ENCODE measurements around the gene BCAM. TPM values are rescaled to one million over a fixed set of nuclear protein-coding genes. Genes with fewer than 3 reads are reported as not detected.

BCAM gene
- polyA plus RNA-seq, 2 of the 4 experiments (the other 2 are of a cell fraction), result 18.4 to 88.1 TPM

DNA sequence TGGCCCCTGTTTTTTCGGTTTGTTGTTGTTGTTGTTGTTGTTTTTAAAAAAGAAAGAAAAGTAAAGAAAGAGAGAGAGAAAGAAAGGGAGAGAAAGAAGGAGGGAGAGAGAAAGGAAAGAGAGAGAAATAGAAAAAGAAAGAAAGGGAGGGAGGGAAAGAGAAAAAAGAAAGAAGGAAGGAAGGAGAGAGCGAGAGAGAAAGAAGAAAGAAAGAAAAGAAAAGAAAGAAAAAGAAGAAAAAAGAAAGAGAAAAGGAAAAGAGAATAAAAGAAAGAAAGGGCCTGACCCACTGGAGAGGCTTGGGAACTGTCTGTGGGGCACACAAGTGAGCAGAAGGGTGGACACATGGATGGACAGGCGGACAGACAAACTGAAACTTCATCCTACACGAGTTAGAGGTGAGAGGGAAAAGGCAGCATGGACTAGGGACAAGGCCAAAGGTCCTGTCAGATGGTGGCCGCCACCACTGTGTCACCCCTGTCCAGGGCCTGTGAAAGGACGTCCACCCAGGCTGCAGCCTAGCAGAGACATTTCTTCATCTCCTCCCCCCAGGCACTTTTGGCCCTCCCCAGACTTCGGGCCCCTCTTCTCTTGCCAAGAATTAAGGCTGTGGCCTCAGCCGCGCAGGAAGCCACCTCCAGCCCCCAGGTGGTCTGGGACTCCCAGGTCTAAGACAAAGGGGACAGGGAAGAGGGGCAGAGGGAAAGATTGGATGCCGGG, 9.1 kb upstream of the BCAM start:
- ChIA-PET CTCF (interaction anchor here (0.8 to 9.1 kb wide), 8 partner anchors 7 to 111 kb away, joined by 3 to 170 read pairs (median 16); partner anchors contain the start of gene BCAM), POLR2A (no interaction called here)
- Histone ChIP-seq H3K9me3 (0 out of 3 replicates have a peak, but pooled peaks cover 6% of the 10 kb centered on the region), H3K4me1 (peaks cover 19% of the 10 kb centered on the region), H3K27ac (peak overlapping the region; percentile 62 to 79; a peak in 5 of 6 replicates), H3K4me3 (no peak overlapping the region), H3K4me2 (peak overlapping the region; percentile 37; the same call in 2 of the 3 replicates)
- 46% methylated on average over 10 of the region's 10 CpGs for WGBS (ENCODE audit: missing lambda C conversion rate)
- peak; percentile 26 to 32; a peak in 5 of 6 replicates for ATAC-seq
- no peak for FAIRE-seq
- no peak for TF ChIP-seq ZNF302 (CRISPR knock-in tag; IDR thresholded peaks at IDR 0.05)
- no peak for TF ChIP-seq HOXB13 (CRISPR knock-in tag; IDR thresholded peaks at IDR 0.05; ENCODE audit: low read depth)
- DNase-seq (ENCODE audit: low read depth in 1 of 2, low spot score in 1 of 2), result no peak

DNA sequence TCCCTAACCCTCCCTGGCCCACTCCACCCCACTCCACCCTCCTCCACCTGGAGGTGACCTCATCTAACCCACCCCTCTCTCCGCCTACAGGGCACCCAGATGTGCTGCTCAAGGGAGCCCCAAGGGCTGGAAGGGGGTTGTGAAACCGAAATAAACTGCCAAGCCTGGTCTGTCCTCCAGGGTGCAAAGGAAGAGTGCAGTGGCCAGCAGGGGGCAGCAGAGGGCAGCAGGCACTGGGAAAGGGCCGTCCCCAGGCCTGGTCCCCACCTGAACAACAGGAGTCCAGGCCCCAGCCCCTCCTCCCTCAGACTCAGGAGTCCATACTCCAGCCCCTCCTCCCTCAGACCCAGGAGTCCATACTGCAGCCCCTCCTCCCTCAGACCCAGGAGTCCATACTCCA, 8.4 kb upstream of the BCAM start:
- Histone ChIP-seq H3K4me1 (peaks cover 19% of the 10 kb centered on the region), H3K4me3 (no peak overlapping the region), H3K9me3 (0 out of 3 replicates have a peak, but pooled peaks cover 6% of the 10 kb centered on the region), H3K27ac (peak overlapping the region; percentile 62 to 79; a peak in 5 of 6 replicates), H3K4me2 (peak overlapping the region; percentile 37; the same call in 2 of the 3 replicates)
- FAIRE-seq, result peak; percentile 90
- WGBS (ENCODE audit: missing lambda C conversion rate), result 0% methylated on average over 2 of the region's 3 CpGs
- ATAC-seq, result peak; percentile 95 to 98
- POLR2A ChIA-PET, result no interaction called here
- TF ChIP-seq RAD21 (conservative IDR thresholded peaks at IDR 0.05 in 1 of 2, IDR thresholded peaks at IDR 0.05 in 1 of 2) (peak; percentile 81 to 86), CEBPB (IDR thresholded peaks at IDR 0.05) (peak; percentile 8 to 68; a peak in 2 of 4 replicates), EHF (CRISPR knock-in tag; IDR thresholded peaks at IDR 0.05) (no peak), POLR2A (IDR thresholded peaks at IDR 0.05; ENCODE audit: low read length) (no peak), TP53 (CRISPR knock-in tag; IDR thresholded peaks at IDR 0.05) (no peak), ZFP36 (IDR thresholded peaks at IDR 0.05; ENCODE audit: borderline replicate concordance, partially characterized antibody) (peak; percentile 7), SMC3 (IDR thresholded peaks at IDR 0.05) (peak; percentile 90), NPAS2 (CRISPR knock-in tag; IDR thresholded peaks at IDR 0.05; ENCODE audit: borderline replicate concordance) (no peak)
- TF ChIP-seq, protein P1, sequence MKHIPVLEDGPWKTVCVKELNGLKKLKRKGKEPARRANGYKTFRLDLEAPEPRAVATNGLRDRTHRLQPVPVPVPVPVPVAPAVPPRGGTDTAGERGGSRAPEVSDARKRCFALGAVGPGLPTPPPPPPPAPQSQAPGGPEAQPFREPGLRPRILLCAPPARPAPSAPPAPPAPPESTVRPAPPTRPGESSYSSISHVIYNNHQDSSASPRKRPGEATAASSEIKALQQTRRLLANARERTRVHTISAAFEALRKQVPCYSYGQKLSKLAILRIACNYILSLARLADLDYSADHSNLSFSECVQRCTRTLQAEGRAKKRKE (CRISPR knock-in tag; IDR thresholded peaks at IDR 0.05; ENCODE audit: low read depth), result 0 out of 2 replicates have a peak, but pooled peaks have one; percentile 42
- TF ChIP-seq, protein P2, sequence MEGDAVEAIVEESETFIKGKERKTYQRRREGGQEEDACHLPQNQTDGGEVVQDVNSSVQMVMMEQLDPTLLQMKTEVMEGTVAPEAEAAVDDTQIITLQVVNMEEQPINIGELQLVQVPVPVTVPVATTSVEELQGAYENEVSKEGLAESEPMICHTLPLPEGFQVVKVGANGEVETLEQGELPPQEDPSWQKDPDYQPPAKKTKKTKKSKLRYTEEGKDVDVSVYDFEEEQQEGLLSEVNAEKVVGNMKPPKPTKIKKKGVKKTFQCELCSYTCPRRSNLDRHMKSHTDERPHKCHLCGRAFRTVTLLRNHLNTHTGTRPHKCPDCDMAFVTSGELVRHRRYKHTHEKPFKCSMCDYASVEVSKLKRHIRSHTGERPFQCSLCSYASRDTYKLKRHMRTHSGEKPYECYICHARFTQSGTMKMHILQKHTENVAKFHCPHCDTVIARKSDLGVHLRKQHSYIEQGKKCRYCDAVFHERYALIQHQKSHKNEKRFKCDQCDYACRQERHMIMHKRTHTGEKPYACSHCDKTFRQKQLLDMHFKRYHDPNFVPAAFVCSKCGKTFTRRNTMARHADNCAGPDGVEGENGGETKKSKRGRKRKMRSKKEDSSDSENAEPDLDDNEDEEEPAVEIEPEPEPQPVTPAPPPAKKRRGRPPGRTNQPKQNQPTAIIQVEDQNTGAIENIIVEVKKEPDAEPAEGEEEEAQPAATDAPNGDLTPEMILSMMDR (IDR thresholded peaks at IDR 0.05), result peak; percentile 92
- TF ChIP-seq, protein P3, sequence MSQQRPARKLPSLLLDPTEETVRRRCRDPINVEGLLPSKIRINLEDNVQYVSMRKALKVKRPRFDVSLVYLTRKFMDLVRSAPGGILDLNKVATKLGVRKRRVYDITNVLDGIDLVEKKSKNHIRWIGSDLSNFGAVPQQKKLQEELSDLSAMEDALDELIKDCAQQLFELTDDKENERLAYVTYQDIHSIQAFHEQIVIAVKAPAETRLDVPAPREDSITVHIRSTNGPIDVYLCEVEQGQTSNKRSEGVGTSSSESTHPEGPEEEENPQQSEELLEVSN (IDR thresholded peaks at IDR 0.05; ENCODE audit: borderline replicate concordance, low read depth), result no peak
- CTCF ChIA-PET, result interaction anchor here (0.8 to 9.1 kb wide), 5 partner anchors 11 to 76 kb away, joined by 3 to 170 read pairs (median 18); no protein-coding TSS in a partner anchor
- peak; percentile 89 to 97 for DNase-seq (ENCODE audit: low read depth in 1 of 2, low spot score in 1 of 2)

DNA sequence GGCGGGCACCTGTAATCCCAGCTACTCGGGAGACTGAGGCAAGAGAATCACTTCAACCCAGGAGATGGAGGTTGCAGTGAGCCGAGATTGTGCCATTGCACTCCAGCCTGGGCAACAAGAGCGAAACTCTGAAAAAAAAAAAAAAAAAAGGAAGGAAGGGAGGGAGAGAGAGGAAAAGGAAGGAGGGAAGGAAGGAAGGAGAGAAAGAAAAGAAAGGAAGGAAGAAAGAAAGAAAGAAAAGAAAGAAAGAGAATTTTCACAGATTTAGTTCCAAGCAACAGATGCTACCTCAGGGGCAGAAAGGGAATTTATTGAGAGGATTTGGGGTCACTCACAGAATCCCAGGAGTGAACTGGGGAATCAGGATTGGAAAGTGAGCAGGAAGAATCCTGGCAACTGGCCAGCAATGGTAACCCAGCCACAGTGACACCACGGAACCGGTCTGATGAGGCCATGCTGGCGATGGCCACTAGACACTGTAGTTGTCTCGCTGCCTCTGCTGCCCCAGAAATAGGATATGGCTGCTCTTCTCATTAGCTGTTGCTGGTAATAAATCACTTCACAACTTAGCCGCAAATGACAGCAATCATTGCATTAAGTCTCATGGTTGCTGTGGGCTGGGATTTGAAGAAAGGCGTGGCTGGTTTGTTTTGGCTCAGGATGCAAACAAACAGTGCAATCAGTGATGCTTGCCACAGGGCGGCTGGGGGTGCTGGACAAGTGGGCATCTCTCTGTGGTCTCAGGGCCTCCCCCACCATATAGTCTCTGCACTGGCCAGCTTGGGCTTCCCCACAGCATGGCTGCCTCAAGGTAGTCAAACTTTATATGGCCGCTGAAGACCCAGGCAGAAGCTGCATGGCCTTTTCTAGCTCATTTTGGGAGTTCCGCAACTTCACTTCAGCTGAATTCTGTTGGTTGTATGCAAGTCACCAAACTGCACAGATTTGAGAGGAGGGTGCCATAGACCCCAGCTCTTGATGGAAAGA, 5.2 kb upstream of the BCAM start:
- ATAC-seq, result no peak
- Histone ChIP-seq H3K4me2 (no peak overlapping the region), H3K4me1 (peaks cover 29% of the 10 kb centered on the region), H3K4me3 (no peak overlapping the region), H3K9me3 (0 out of 3 replicates have a peak, but pooled peaks cover 6% of the 10 kb centered on the region), H3K27ac (no peak overlapping the region)
- whole genome bisulfite sequencing (ENCODE audit: missing lambda C conversion rate), result 85% methylated on average over 13 of the region's 13 CpGs
- no peak for DNase-seq (ENCODE audit: low read depth in 1 of 2, low spot score in 1 of 2)
- ChIA-PET CTCF (interaction anchor here (0.6 to 8.8 kb wide), 22 partner anchors 11 to 226 kb away, joined by 3 to 157 read pairs (median 4); partner anchors contain the start of genes CBLC and NECTIN2), POLR2A (no interaction called here)
- no peak for FAIRE-seq
- TF ChIP-seq FOSB (CRISPR knock-in tag; IDR thresholded peaks at IDR 0.05), result no peak
- TF ChIP-seq, protein P4, sequence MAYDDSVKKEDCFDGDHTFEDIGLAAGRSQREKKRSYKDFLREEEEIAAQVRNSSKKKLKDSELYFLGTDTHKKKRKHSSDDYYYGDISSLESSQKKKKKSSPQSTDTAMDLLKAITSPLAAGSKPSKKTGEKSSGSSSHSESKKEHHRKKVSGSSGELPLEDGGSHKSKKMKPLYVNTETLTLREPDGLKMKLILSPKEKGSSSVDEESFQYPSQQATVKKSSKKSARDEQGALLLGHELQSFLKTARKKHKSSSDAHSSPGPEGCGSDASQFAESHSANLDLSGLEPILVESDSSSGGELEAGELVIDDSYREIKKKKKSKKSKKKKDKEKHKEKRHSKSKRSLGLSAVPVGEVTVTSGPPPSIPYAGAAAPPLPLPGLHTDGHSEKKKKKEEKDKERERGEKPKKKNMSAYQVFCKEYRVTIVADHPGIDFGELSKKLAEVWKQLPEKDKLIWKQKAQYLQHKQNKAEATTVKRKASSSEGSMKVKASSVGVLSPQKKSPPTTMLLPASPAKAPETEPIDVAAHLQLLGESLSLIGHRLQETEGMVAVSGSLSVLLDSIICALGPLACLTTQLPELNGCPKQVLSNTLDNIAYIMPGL (CRISPR knock-in tag; IDR thresholded peaks at IDR 0.05; ENCODE audit: borderline replicate concordance), result no peak
- no peak for TF ChIP-seq HEYL (CRISPR knock-in tag; IDR thresholded peaks at IDR 0.05)
- no peak for TF ChIP-seq RARB (CRISPR knock-in tag; IDR thresholded peaks at IDR 0.05)
- no peak for TF ChIP-seq MAZ (IDR thresholded peaks at IDR 0.05; ENCODE audit: borderline replicate concordance, low read depth, low read length)
- TF ChIP-seq, protein P5, sequence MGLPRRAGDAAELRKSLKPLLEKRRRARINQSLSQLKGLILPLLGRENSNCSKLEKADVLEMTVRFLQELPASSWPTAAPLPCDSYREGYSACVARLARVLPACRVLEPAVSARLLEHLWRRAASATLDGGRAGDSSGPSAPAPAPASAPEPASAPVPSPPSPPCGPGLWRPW (IDR thresholded peaks at IDR 0.05), result no peak
- no peak for TF ChIP-seq GATA3 (IDR thresholded peaks at IDR 0.05; ENCODE audit: borderline replicate concordance)
- no peak for TF ChIP-seq JUNB (IDR thresholded peaks at IDR 0.05)
- no peak for TF ChIP-seq CHD4 (IDR thresholded peaks at IDR 0.05; ENCODE audit: borderline replicate concordance)
- TF ChIP-seq HOXA7 (CRISPR knock-in tag; IDR thresholded peaks at IDR 0.05), result no peak
